H1 (cell line): ENCODE data around the gene KYNU. TPM values are rescaled to one million over a fixed set of nuclear protein-coding genes. Genes with fewer than 3 reads are reported as not detected.

Experiments used
- CTCF ChIA-PET: fragments of 300-600 bp; sonication (Branson Sonifier 250); formaldehyde crosslinking; loops from one replicate; lab custom pipeline; 2021; ENCODE audit not compliant: partially characterized antibody; lab: Charles Lee
- POLR2A ChIA-PET: fragments of 300-600 bp; sonication (Branson Sonifier 250); formaldehyde crosslinking; loops from one replicate; lab custom pipeline; 2021; ENCODE audit warnings: inconsistent platforms; ENCODE audit not compliant: partially characterized antibody; lab: Charles Lee
- DNase-seq, 2 experiments: peaks; one replicate each; pipeline versions ENCODE4 v3.0.0 to v3.0.0-alpha.2; 2010 to 2022; ENCODE audit warnings: low spot score in 2 of 2, low read depth in 1 of 2, mixed read lengths in 1 of 2
- FAIRE-seq: peaks from 2 replicates; lab custom pipeline; 2011; peaks lifted over from hg19 to GRCh38; lab: Jason Lieb, UNC
- H2AFZ ChIP-seq: 2 replicates; pipeline ENCODE4 v1.8.1; 2012; ENCODE audit warnings: low read length, inconsistent platforms
- H2AK5ac ChIP-seq: 2 replicates; pipeline ENCODE4 v1.6.1; 2013; ENCODE audit warnings: low read depth, low read length
- H2BK120ac ChIP-seq: replicated peaks from 2 replicates; pipeline ENCODE3; 2013; ENCODE audit warnings: low read depth, low read length, inconsistent platforms
- H2BK12ac ChIP-seq: 2 replicates; pipeline ENCODE4 v1.6.1; 2013; ENCODE audit warnings: low read depth, low read length
- H2BK15ac ChIP-seq: 2 replicates; pipeline ENCODE4 v1.6.1; 2013; ENCODE audit warnings: low read length
- H2BK20ac ChIP-seq: 2 replicates; pipeline ENCODE4 v1.6.1; 2013; ENCODE audit warnings: low read length
- H2BK5ac ChIP-seq: 2 replicates; pipeline ENCODE4 v1.6.1; 2013; ENCODE audit warnings: low read depth, low read length
- H3K14ac ChIP-seq: 2 replicates; pipeline ENCODE4 v1.6.1; 2013; ENCODE audit warnings: inconsistent platforms; ENCODE audit not compliant: insufficient read length
- H3K18ac ChIP-seq: 2 replicates; pipeline ENCODE4 v1.6.1; 2013; ENCODE audit warnings: low read length; ENCODE audit errors: extremely low read depth
- H3K23ac ChIP-seq: 2 replicates; pipeline ENCODE4 v1.6.1; 2013; ENCODE audit warnings: inconsistent platforms; ENCODE audit not compliant: insufficient read length
- H3K23me2 ChIP-seq: 2 replicates; pipeline ENCODE4 v1.6.1; 2013; ENCODE audit warnings: low read depth, low read length
- H3K27ac ChIP-seq: 2 replicates; pipeline ENCODE4 v1.6.1; 2011; ENCODE audit warnings: low read depth, low read length, inconsistent platforms
- H3K27me3 ChIP-seq, 4 experiments: replicated peaks in 1 of 4; 1 replicate in 1 of 4; 2 replicates in 3 of 4; pipeline versions ENCODE4 v1.6.1 to v1.8.1; 2011 to 2013; ENCODE audit warnings: low read length in 3 of 4, mild to moderate bottlenecking in 3 of 4, inconsistent platforms in 2 of 4, mixed read lengths in 2 of 4, moderate library complexity in 1 of 4; ENCODE audit not compliant: control insufficient read depth in 3 of 4, insufficient read depth in 3 of 4; ENCODE audit errors: extremely low read depth in 1 of 4
- H3K36me3 ChIP-seq, 4 experiments: 2 replicates each; pipeline versions ENCODE4 v1.6.1 to v1.8.1; 2011 to 2013; ENCODE audit warnings: mild to moderate bottlenecking in 4 of 4, low read length in 3 of 4, moderate library complexity in 2 of 4, control low read depth in 1 of 4, inconsistent platforms in 1 of 4; ENCODE audit not compliant: insufficient read depth in 4 of 4, control insufficient read depth in 2 of 4
- H3K4ac ChIP-seq: replicated peaks from 2 replicates; pipeline ENCODE3; 2013; ENCODE audit warnings: low read length, low read depth, mixed read lengths, inconsistent platforms; ENCODE audit not compliant: insufficient read length
- H3K4me1 ChIP-seq, 4 experiments: replicated peaks in 1 of 4; 1 replicate in 1 of 4; 2 replicates in 3 of 4; pipeline versions ENCODE4 v1.6.1 to v1.8.1; 2011 to 2013; ENCODE audit warnings: low read length in 3 of 4, inconsistent platforms in 2 of 4, mixed read lengths in 1 of 4; ENCODE audit not compliant: insufficient read depth in 4 of 4, control insufficient read depth in 3 of 4
- H3K4me2 ChIP-seq, 2 experiments: 2 replicates each; pipeline versions ENCODE4 v1.6.1 to v1.8.1; 2011 to 2013; ENCODE audit warnings: low read depth in 2 of 2, low read length in 2 of 2, control low read depth in 1 of 2, inconsistent platforms in 1 of 2, mild to moderate bottlenecking in 1 of 2; ENCODE audit not compliant: insufficient read depth in 1 of 2
- H3K4me3 ChIP-seq, 4 experiments: fragments of 200-600, 300-600 bp in 1 of 4; sonication (generic), shearing (Covaris generic), sonication (Bioruptor Twin) in 1 of 4; 2 replicates each; pipeline versions ENCODE4 v1.5.1 to v1.8.1; 2011 to 2016; ENCODE audit warnings: low read length in 4 of 4, low read depth in 3 of 4, control low read depth in 2 of 4, inconsistent platforms in 2 of 4, mild to moderate bottlenecking in 2 of 4, mixed read lengths in 1 of 4, moderate library complexity in 1 of 4; ENCODE audit not compliant: insufficient read depth in 2 of 4; ENCODE audit errors: extremely low read depth in 1 of 4
- H3K56ac ChIP-seq: replicated peaks from 2 replicates; pipeline ENCODE3; 2013; ENCODE audit warnings: low read depth, mild to moderate bottlenecking, mixed read lengths, low read length, inconsistent platforms; ENCODE audit not compliant: insufficient read length
- H3K79me1 ChIP-seq: 2 replicates; pipeline ENCODE4 v1.6.1; 2013; ENCODE audit warnings: low read depth, low read length, control low read depth
- H3K79me2 ChIP-seq, 2 experiments: 2 replicates each; pipeline versions ENCODE4 v1.6.1 to v1.8.1; 2012 to 2013; ENCODE audit warnings: low read length in 2 of 2, mild to moderate bottlenecking in 2 of 2, inconsistent platforms in 1 of 2; ENCODE audit not compliant: insufficient read depth in 2 of 2, control insufficient read depth in 1 of 2
- H3K9ac ChIP-seq, 4 experiments: replicated peaks in 1 of 4; 1 replicate in 1 of 4; 2 replicates in 3 of 4; pipeline versions ENCODE4 v1.6.1 to v1.8.1; 2011 to 2013; ENCODE audit warnings: low read depth in 3 of 4, low read length in 3 of 4, control low read depth in 2 of 4, mild to moderate bottlenecking in 2 of 4, moderate library complexity in 2 of 4, inconsistent platforms in 1 of 4; ENCODE audit errors: extremely low read depth in 1 of 4
- H3K9me3 ChIP-seq, 2 experiments: 2 replicates each; pipeline versions ENCODE4 v1.6.1 to v1.8.1; 2012 to 2013; ENCODE audit warnings: mild to moderate bottlenecking in 2 of 2, moderate library complexity in 2 of 2, control low read depth in 1 of 2, inconsistent platforms in 1 of 2, low read depth in 1 of 2, low read length in 1 of 2, mixed read lengths in 1 of 2; ENCODE audit not compliant: insufficient read depth in 2 of 2
- H4K20me1 ChIP-seq, 2 experiments: replicated peaks in 1 of 2; 2 replicates each; pipeline versions ENCODE3 to v1.8.1; 2011 to 2013; ENCODE audit warnings: inconsistent platforms in 2 of 2, low read length in 2 of 2, mild to moderate bottlenecking in 1 of 2; ENCODE audit not compliant: insufficient read depth in 2 of 2, control insufficient read depth in 1 of 2
- H4K5ac ChIP-seq: 2 replicates; pipeline ENCODE4 v1.6.1; 2013; ENCODE audit warnings: low read length, low read depth, mixed read lengths, inconsistent platforms; ENCODE audit not compliant: insufficient read length
- H4K8ac ChIP-seq: 2 replicates; pipeline ENCODE4 v1.8.0; 2013; ENCODE audit warnings: mild to moderate bottlenecking, moderate library complexity, low read length, inconsistent platforms; ENCODE audit not compliant: insufficient read depth; ENCODE audit errors: extremely low read depth
- H4K91ac ChIP-seq: replicated peaks from 2 replicates; pipeline ENCODE3; 2013; ENCODE audit warnings: low read length, mixed read lengths, inconsistent platforms; ENCODE audit not compliant: insufficient read length
- BRCA1 ChIP-seq: IDR thresholded peaks from 2 replicates; pipeline ENCODE4 v1.6.1; 2012; ENCODE audit warnings: low read depth, low read length, improper control_type of control experiment
- CBX5 ChIP-seq: fragments of 300-800, 300-1000 bp; sonication (generic); IDR thresholded peaks from 2 replicates; pipeline ENCODE4 v1.7.1; 2016; ENCODE audit warnings: antibody characterized with exemption, low read length, low read depth
- CTBP2 ChIP-seq: IDR thresholded peaks from 2 replicates; pipeline ENCODE4 v1.7.0; 2011; ENCODE audit warnings: borderline replicate concordance, mild to moderate bottlenecking, moderate library complexity, mixed read lengths, low read length; ENCODE audit not compliant: insufficient read depth, insufficient read length
- JUN ChIP-seq: IDR thresholded peaks from 2 replicates; pipeline ENCODE4 v1.6.1; 2011; ENCODE audit warnings: low read depth, mild to moderate bottlenecking, improper control_type of control experiment, low read length
- JUND ChIP-seq: IDR thresholded peaks from 2 replicates; pipeline ENCODE4 v1.6.1; 2011; ENCODE audit warnings: mild to moderate bottlenecking, improper control_type of control experiment, low read length
- KDM4A ChIP-seq: IDR thresholded peaks from one replicate; pipeline ENCODE4 v1.7.1; 2012; ENCODE audit warnings: low read depth, mild to moderate bottlenecking, moderate library complexity, low read length, inconsistent platforms; ENCODE audit not compliant: severe bottlenecking
- NANOG ChIP-seq: IDR thresholded peaks from 2 replicates; pipeline ENCODE4 v1.6.1; 2011; ENCODE audit warnings: low read length, low read depth, mild to moderate bottlenecking, inconsistent platforms; ENCODE audit not compliant: insufficient read depth, poor library complexity, severe bottlenecking
- PHF8 ChIP-seq: fragments of 200-600 bp; sonication (generic); conservative IDR thresholded peaks from 2 replicates; pipeline ENCODE4 v1.7.1; 2012; ENCODE audit warnings: low read depth, mild to moderate bottlenecking, inconsistent platforms, low read length, moderate library complexity
- SUZ12 ChIP-seq: fragments of 200-600 bp; sonication (generic); IDR thresholded peaks from 2 replicates; pipeline ENCODE4 v1.6.1; 2012; ENCODE audit warnings: mild to moderate bottlenecking, inconsistent platforms, low read length, moderate library complexity, mixed read lengths
- WGBS, 2 experiments: shearing (Covaris generic) in 1 of 2; methylation state at CpG; one replicate each; pipeline versions ENCODE4 v1.1.6 to v1.1.7; 2013 to 2015; ENCODE audit warnings: low lambda C conversion rate in 2 of 2, mixed read lengths in 2 of 2, inconsistent platforms in 1 of 2, low coverage in 1 of 2, missing lambda C conversion rate in 1 of 2; ENCODE audit not compliant: insufficient replicate concordance in 2 of 2, insufficient coverage in 1 of 2, insufficient read length in 1 of 2; ENCODE audit errors: extremely low coverage in 1 of 2, missing lambda C conversion rate in 1 of 2; 5-methylcytosine and 5-hydroxymethylcytosine counted together
- polyA plus RNA-seq, 7 experiments: library from polyadenylated mRNA; depleted of rRNA in 3 of 7; stranded (reverse) in 5 of 7; unstranded in 2 of 7; fragments of >200 nt in 5 of 7; fragments of 200-250 nt in 2 of 7; gene quantifications; 1 replicate in 5 of 7; 2 replicates in 1 of 7; 4 replicates in 1 of 7; pipeline versions ENCODE4 v1.2.1 to v1.2.3, GENCODE V29; 2011 to 2013; ENCODE audit warnings: missing spikeins in 2 of 7, mixed read lengths in 2 of 7
- total RNA-seq: library from RNA; stranded (reverse); fragmentation: NEBNext Ultra II Directional; extraction: Animal tissue kit (Norgen Biotek cat#: 25700); gene quantifications from 2 replicates; pipeline ENCODE4 v1.2.1, GENCODE V29; 2021

KYNU gene
- total and polyA plus RNA-seq, 2 of the 8 experiments (the other 6 are each of a cell fraction or from before 2014, with no cell fraction given): 0.09 to 0.13 TPM

DNA sequence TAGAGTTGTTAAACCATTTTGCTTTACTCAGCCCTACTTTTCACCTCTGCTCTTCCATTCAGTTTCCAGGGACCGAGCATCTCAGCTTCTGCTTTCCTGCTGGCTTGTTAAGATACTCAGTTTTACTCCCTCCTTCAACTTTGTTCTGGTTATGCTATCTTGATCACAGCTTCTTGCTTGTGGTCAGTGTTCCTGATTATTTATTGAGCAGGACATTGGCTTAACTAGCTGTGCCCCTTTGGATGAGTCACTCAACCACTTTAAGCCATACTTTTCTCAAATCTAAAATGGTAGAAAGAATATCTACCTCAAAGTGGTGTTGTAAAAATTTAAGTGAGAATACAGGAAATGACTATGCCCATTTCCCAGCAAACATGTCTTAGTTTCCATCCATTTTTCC lies 124.0 kb downstream of the KYNU start:
- no peaks in the 10 kb centered on the region for H3K4me1 ChIP-seq
- H4K5ac ChIP-seq: no peak overlapping the region
- H2BK12ac ChIP-seq: no peak overlapping the region
- H3K56ac ChIP-seq: no peak overlapping the region
- no peaks in the 10 kb centered on the region for H4K20me1 ChIP-seq
- FAIRE-seq (no peak), DNase-seq (no peak)
- no peak overlapping the region for H3K4me2 ChIP-seq
- no peaks in the 10 kb centered on the region for H3K79me2 ChIP-seq
- H3K36me3 ChIP-seq: no peaks in the 10 kb centered on the region
- no peak overlapping the region for H4K91ac ChIP-seq
- no peak overlapping the region for H3K23ac ChIP-seq
- no peaks in the 10 kb centered on the region; a peak in 1 of 4 replicates for H3K9me3 ChIP-seq
- H4K8ac ChIP-seq: no peak overlapping the region
- no peak overlapping the region for H2BK120ac ChIP-seq
- H3K23me2 ChIP-seq: no peaks in the 10 kb centered on the region
- no peak overlapping the region for H3K27ac ChIP-seq
- no peak overlapping the region for H3K9ac ChIP-seq
- H2BK20ac ChIP-seq: no peak overlapping the region
- no peak overlapping the region for H3K14ac ChIP-seq
- no peak overlapping the region for H3K4me3 ChIP-seq
- ChIA-PET CTCF (interaction anchor here (1.4 to 1.5 kb wide), 2 partner anchors 11 to 33 kb away, joined by 4 to 8 read pairs; no protein-coding TSS in a partner anchor), POLR2A (no interaction called here)
- no peak overlapping the region for H3K18ac ChIP-seq
- H2BK15ac ChIP-seq: no peak overlapping the region
- no peak overlapping the region for H2AFZ ChIP-seq
- H3K27me3 ChIP-seq: no peaks in the 10 kb centered on the region
- no peak overlapping the region for H3K4ac ChIP-seq
- H2BK5ac ChIP-seq: no peak overlapping the region
- WGBS, 2 experiments: 100% methylated on average over 1 of the region's 1 CpG; no CpG with 5 or more reads in 1 of the 2 experiments
- no peak overlapping the region for H2AK5ac ChIP-seq
- no peaks in the 10 kb centered on the region for H3K79me1 ChIP-seq
- TF ChIP-seq CBX5 (no peak), SUZ12 (no peak), JUND (no peak), KDM4A (no peak), NANOG (no peak), JUN (no peak), BRCA1 (no peak), PHF8 (no peak), CTBP2 (no peak)
